HepG2 (cell line): ENCODE results near the gene NOL4L. TPM values are rescaled to one million over a fixed set of nuclear protein-coding genes. Genes with fewer than 3 reads are reported as not detected.

Source experiments
- ARNTL ChIP-seq: sonication (generic); formaldehyde crosslinking; IDR thresholded peaks from 2 replicates; pipeline ENCODE4 v1.4.0; 2020; ENCODE audit warnings: mild to moderate bottlenecking, missing genetic modification reagents
- ASH2L ChIP-seq: fragments of 300-600, 200-600 bp; sonication (generic); IDR thresholded peaks from 2 replicates; pipeline ENCODE4 v1.7.0; 2017; ENCODE audit warnings: low read depth, mild to moderate bottlenecking, moderate library complexity, mixed read lengths, low read length; ENCODE audit not compliant: insufficient read length
- CBFB ChIP-seq: sonication (generic); formaldehyde crosslinking; IDR thresholded peaks from 2 replicates; pipeline ENCODE4 v1.4.0; 2020; ENCODE audit warnings: missing genetic modification reagents
- CBX1 ChIP-seq: IDR thresholded peaks from one replicate; pipeline ENCODE4 v1.6.1; 2016; ENCODE audit warnings: antibody characterized with exemption, low read depth
- EHMT2 ChIP-seq: fragments of 200-600 bp; sonication (generic); IDR thresholded peaks from 2 replicates; pipeline ENCODE4 v1.7.0; 2017; ENCODE audit warnings: antibody characterized with exemption, low read depth, low read length, borderline replicate concordance
- GATAD2A ChIP-seq: IDR thresholded peaks from 2 replicates; pipeline ENCODE4 v1.6.1; 2016
- GLMP ChIP-seq: sonication (generic); formaldehyde crosslinking; IDR thresholded peaks from 2 replicates; pipeline ENCODE4 v1.9.0; 2021; ENCODE audit warnings: missing genetic modification reagents, mild to moderate bottlenecking, borderline replicate concordance
- KDM3A ChIP-seq: IDR thresholded peaks from 2 replicates; pipeline ENCODE4 v1.6.1; 2018; ENCODE audit warnings: low read depth, missing compliant biosample characterization
- KLF11 ChIP-seq: IDR thresholded peaks from 2 replicates; pipeline ENCODE4 v1.6.1; 2016; ENCODE audit warnings: missing compliant biosample characterization
- KLF15 ChIP-seq: sonication (generic); formaldehyde crosslinking; IDR thresholded peaks from 2 replicates; pipeline ENCODE4 v1.8.1; 2023; ENCODE audit warnings: borderline replicate concordance, mild to moderate bottlenecking, inconsistent platforms, missing genetic modification reagents, mixed read lengths
- MIER3 ChIP-seq: IDR thresholded peaks from 2 replicates; pipeline ENCODE4 v1.6.1; 2016; ENCODE audit warnings: missing compliant biosample characterization, borderline replicate concordance
- PAF1 ChIP-seq: IDR thresholded peaks from 2 replicates; pipeline ENCODE4 v1.6.1; 2016; ENCODE audit warnings: missing genetic modification reagents, missing compliant biosample characterization
- PITX1 ChIP-seq: sonication (generic); formaldehyde crosslinking; IDR thresholded peaks from 2 replicates; pipeline ENCODE4 v1.5.1; 2020; ENCODE audit warnings: mild to moderate bottlenecking, missing genetic modification reagents
- POLR2AphosphoS5 ChIP-seq: IDR thresholded peaks from 2 replicates; pipeline ENCODE4 v1.6.1; 2012; ENCODE audit warnings: low read depth, low read length
- RORA ChIP-seq: sonication (generic); formaldehyde crosslinking; IDR thresholded peaks from 2 replicates; pipeline ENCODE4 v1.5.0; 2020; ENCODE audit warnings: mild to moderate bottlenecking, missing genetic modification reagents, moderate library complexity
- SCMH1 ChIP-seq: sonication (generic); formaldehyde crosslinking; IDR thresholded peaks from 2 replicates; pipeline ENCODE4 v1.9.0; 2021; ENCODE audit warnings: missing genetic modification reagents, mild to moderate bottlenecking, borderline replicate concordance
- SRSF4 ChIP-seq: fragments of 200-400 bp; formaldehyde crosslinking; IDR thresholded peaks from one replicate; pipeline ENCODE4 v1.6.1; 2018; ENCODE audit warnings: mild to moderate bottlenecking, low read depth, low read length, moderate library complexity; ENCODE audit not compliant: poor library complexity, severe bottlenecking
- TCF7L2 ChIP-seq: IDR thresholded peaks from 2 replicates; pipeline ENCODE4 v1.6.1; 2011; ENCODE audit warnings: mild to moderate bottlenecking, low read depth, low read length, moderate library complexity
- XBP1 ChIP-seq: sonication (generic); formaldehyde crosslinking; IDR thresholded peaks from 2 replicates; pipeline ENCODE4 v1.5.0; 2020; ENCODE audit warnings: missing genetic modification reagents
- ZNF253 ChIP-seq: sonication (generic); formaldehyde crosslinking; IDR thresholded peaks from 2 replicates; pipeline ENCODE4 v1.8.0; 2022; ENCODE audit warnings: mild to moderate bottlenecking, missing genetic modification reagents, borderline replicate concordance
- ZNF713 ChIP-seq: sonication (generic); formaldehyde crosslinking; IDR thresholded peaks from 2 replicates; pipeline ENCODE4 v1.4.0; 2020; ENCODE audit warnings: mild to moderate bottlenecking, missing genetic modification reagents
- ZNF75D ChIP-seq: sonication (generic); formaldehyde crosslinking; IDR thresholded peaks from 2 replicates; pipeline ENCODE4 v1.8.1; 2023; ENCODE audit warnings: missing genetic modification reagents, mild to moderate bottlenecking, borderline replicate concordance
- ZNF772 ChIP-seq: sonication (generic); formaldehyde crosslinking; IDR thresholded peaks from 2 replicates; pipeline ENCODE4 v1.5.0; 2020; ENCODE audit warnings: mild to moderate bottlenecking, missing genetic modification reagents
- ZNF776 ChIP-seq: sonication (generic); formaldehyde crosslinking; IDR thresholded peaks from 2 replicates; pipeline ENCODE4 v1.4.0; 2020; ENCODE audit warnings: mild to moderate bottlenecking, missing genetic modification reagents
- ZNF878 ChIP-seq: sonication (generic); formaldehyde crosslinking; IDR thresholded peaks from 2 replicates; pipeline ENCODE4 v1.8.1; 2023; ENCODE audit warnings: mild to moderate bottlenecking, missing genetic modification reagents, moderate library complexity
- ZSCAN22 ChIP-seq: sonication (generic); formaldehyde crosslinking; IDR thresholded peaks from 2 replicates; pipeline ENCODE4 v1.4.0; 2020; ENCODE audit warnings: mild to moderate bottlenecking, missing genetic modification reagents
- polyA plus RNA-seq, 8 experiments: library from polyadenylated mRNA; depleted of rRNA in 3 of 8; stranded (reverse) in 7 of 8; unstranded in 1 of 8; fragments of >200 nt; fragmentation: Illumina TruSeq in 4 of 8; extraction: Trizol in 4 of 8; gene quantifications; 2 replicates each; pipeline versions ENCODE4 v1.2.1 to v1.2.3, GENCODE V29; 2011 to 2016; ENCODE audit warnings: low read depth in 4 of 8, missing spikeins in 1 of 8, mixed read lengths in 1 of 8; ENCODE audit not compliant: insufficient read depth in 1 of 8
- total RNA-seq, 5 experiments: library from RNA; depleted of rRNA; stranded (reverse); fragments of >200 nt; fragmentation: Illumina TruSeq; extraction: Trizol; gene quantifications; 2 replicates each; pipeline ENCODE4 v1.2.3, GENCODE V29; 2016; ENCODE audit warnings: low read depth in 1 of 5
- TF ChIP-seq, protein P1 (sequence below): sonication (generic); formaldehyde crosslinking; IDR thresholded peaks from 2 replicates; pipeline ENCODE4 v1.4.0; 2020; ENCODE audit warnings: missing genetic modification reagents
- TF ChIP-seq, protein P2 (sequence below): sonication (generic); formaldehyde crosslinking; IDR thresholded peaks from 2 replicates; pipeline ENCODE4 v1.9.0; 2021; ENCODE audit warnings: missing genetic modification reagents, borderline replicate concordance

Gene NOL4L
- total and polyA plus RNA-seq, 2 of the 13 experiments (the other 11 are each of a cell fraction or from before 2014, with no cell fraction given) = 16.6 to 35.4 TPM

DNA sequence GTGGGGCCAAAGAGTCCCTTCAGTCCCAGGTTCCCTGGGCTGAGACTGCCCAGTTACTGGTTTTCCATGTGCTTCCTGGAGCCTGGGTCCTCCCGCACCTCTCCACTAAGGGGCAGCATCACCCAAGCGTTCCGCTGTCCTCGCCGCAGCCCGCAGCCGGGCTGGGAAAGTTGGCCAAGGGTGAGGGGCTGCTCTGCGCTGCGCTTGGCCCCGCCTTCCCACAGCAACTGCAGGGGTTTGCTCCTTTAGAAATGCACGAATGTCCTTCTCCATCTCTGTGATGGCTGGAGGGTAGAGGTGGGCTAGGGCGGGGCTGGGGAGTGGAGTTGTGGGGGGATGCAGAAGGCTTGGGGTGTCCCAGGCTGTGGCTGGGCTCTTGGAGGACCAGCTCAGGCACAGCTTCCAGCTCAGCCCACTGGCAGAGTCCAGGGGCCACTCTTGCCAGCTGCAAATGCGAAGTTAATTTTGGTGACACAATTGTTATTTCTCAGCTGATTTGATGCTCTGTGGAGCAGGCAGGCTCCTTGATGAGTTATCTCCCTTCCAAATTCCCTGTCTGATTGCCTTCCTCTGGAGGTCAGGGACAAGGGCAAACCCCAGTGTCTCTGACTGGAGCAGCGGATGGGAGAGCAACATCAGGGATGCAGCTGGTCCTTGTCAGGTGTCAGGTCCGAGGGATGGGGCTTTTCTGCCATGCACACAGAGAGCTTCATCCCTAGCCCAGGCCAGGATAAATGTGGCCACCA is 63.2 kb downstream of the NOL4L start (continued):
- TF ChIP-seq ZNF878 (CRISPR knock-in tag) = no peak
- TF ChIP-seq PITX1 = peak; percentile 88; the same call in 1 of the 2 replicates
- no peak for TF ChIP-seq ZNF713
- TF ChIP-seq, protein P1, sequence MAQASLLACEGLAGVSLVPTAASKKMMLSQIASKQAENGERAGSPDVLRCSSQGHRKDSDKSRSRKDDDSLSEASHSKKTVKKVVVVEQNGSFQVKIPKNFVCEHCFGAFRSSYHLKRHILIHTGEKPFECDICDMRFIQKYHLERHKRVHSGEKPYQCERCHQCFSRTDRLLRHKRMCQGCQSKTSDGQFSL (CRISPR knock-in tag) = no peak
- TF ChIP-seq CBX1 = peak; percentile 44
- TF ChIP-seq ZNF772 (CRISPR knock-in tag) = no peak
- peak; percentile 66; the same call in 1 of the 2 replicates for TF ChIP-seq CBFB
- peak; percentile 27 for TF ChIP-seq ASH2L
- TF ChIP-seq SCMH1 (CRISPR knock-in tag) = no peak
- no peak for TF ChIP-seq KLF15 (CRISPR knock-in tag)
- peak; percentile 79; the same call in 1 of the 2 replicates for TF ChIP-seq ZNF776 (CRISPR knock-in tag)
- TF ChIP-seq RORA (CRISPR knock-in tag) = no peak
- TF ChIP-seq ZNF253 = no peak
- TF ChIP-seq, protein P2, sequence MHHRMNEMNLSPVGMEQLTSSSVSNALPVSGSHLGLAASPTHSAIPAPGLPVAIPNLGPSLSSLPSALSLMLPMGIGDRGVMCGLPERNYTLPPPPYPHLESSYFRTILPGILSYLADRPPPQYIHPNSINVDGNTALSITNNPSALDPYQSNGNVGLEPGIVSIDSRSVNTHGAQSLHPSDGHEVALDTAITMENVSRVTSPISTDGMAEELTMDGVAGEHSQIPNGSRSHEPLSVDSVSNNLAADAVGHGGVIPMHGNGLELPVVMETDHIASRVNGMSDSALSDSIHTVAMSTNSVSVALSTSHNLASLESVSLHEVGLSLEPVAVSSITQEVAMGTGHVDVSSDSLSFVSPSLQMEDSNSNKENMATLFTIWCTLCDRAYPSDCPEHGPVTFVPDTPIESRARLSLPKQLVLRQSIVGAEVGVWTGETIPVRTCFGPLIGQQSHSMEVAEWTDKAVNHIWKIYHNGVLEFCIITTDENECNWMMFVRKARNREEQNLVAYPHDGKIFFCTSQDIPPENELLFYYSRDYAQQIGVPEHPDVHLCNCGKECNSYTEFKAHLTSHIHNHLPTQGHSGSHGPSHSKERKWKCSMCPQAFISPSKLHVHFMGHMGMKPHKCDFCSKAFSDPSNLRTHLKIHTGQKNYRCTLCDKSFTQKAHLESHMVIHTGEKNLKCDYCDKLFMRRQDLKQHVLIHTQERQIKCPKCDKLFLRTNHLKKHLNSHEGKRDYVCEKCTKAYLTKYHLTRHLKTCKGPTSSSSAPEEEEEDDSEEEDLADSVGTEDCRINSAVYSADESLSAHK (CRISPR knock-in tag) = no peak
- TF ChIP-seq GATAD2A (CRISPR knock-in tag) = peak; percentile 75
- no peak for TF ChIP-seq PAF1 (CRISPR knock-in tag)
- TF ChIP-seq ARNTL (CRISPR knock-in tag) = peak; percentile 71
- TF ChIP-seq MIER3 = peak; percentile 96
- TF ChIP-seq POLR2AphosphoS5 = no peak
- no peak for TF ChIP-seq KLF11 (CRISPR knock-in tag)
- TF ChIP-seq GLMP (CRISPR knock-in tag) = no peak
- no peak for TF ChIP-seq ZSCAN22 (CRISPR knock-in tag)
- TF ChIP-seq TCF7L2 = no peak
- no peak for TF ChIP-seq SRSF4
- TF ChIP-seq KDM3A (CRISPR knock-in tag) = peak; percentile 88; the same call in 1 of the 2 replicates
- TF ChIP-seq ZNF75D = no peak
- TF ChIP-seq XBP1 (CRISPR knock-in tag) = no peak
- no peak for TF ChIP-seq EHMT2
